CD4-positive, alpha-beta T cell treated with Interleukin-1 beta for 1 hour (primary cell): ENCODE measurements around the gene ITPRID2.
"Not testable (repeated sequence)": the region's sequence is repeated elsewhere in the genome, so short reads cannot be mapped to it uniquely, and the experiment has no call there.

Experiments
- DNase-seq, 2 donors: peaks; one replicate each; pipeline ENCODE4 v3.0.0-alpha.2; 2020 to 2022

Gene ITPRID2

GRCh38 chr2:181916726-181917718, 25.5 kb downstream of the ITPRID2 start:
- no peak for DNase-seq

- no peak for DNase-seq
Measured at GRCh38 chr2:181918188-181918587, 26.7 kb downstream of the ITPRID2 start.

GRCh38 chr2:181923121-181923520, 31.6 kb downstream of the ITPRID2 start:
- DNase-seq, result no peak

- DNase-seq, result no peak
Measured at GRCh38 chr2:181924336-181924735, 32.8 kb downstream of the ITPRID2 start.

GRCh38 chr2:181934694-181935093, 43.2 kb downstream of the ITPRID2 start:
- no peak for DNase-seq

GRCh38 chr2:181937473-181937872, 45.9 kb downstream of the ITPRID2 start:
- DNase-seq, result peak in 1 of 2 donors; percentile 19

- no peak for DNase-seq
Measured at GRCh38 chr2:181943411-181944124, 52.0 kb downstream of the ITPRID2 start.

GRCh38 chr2:181944164-181944913, 52.8 kb downstream of the ITPRID2 start:
- no peak for DNase-seq

GRCh38 chr2:181944914-181945291, 53.4 kb downstream of the ITPRID2 start:
- DNase-seq, result no peak

GRCh38 chr2:181946444-181947127, 55.1 kb downstream of the ITPRID2 start:
- DNase-seq, result no peak

- DNase-seq, result no peak
Measured at GRCh38 chr2:181947273-181947672, 55.7 kb downstream of the ITPRID2 start.

- DNase-seq, result no peak
Measured at GRCh38 chr2:181948227-181948626, 56.7 kb downstream of the ITPRID2 start.

- no peak for DNase-seq
Measured at GRCh38 chr2:181949047-181949446, 57.5 kb downstream of the ITPRID2 start.

- DNase-seq, result no peak
Measured at GRCh38 chr2:181952404-181953226, 61.1 kb downstream of the ITPRID2 start.

GRCh38 chr2:181953881-181954537, 62.5 kb downstream of the ITPRID2 start:
- peak; percentile 49 to 58 for DNase-seq

GRCh38 chr2:181954538-181954883, 63.0 kb downstream of the ITPRID2 start:
- DNase-seq, result no peak

GRCh38 chr2:181955010-181955409, 63.5 kb downstream of the ITPRID2 start:
- no peak for DNase-seq

- not testable (repeated sequence) for DNase-seq
Measured at GRCh38 chr2:181955866-181956265, 64.3 kb downstream of the ITPRID2 start.

- no peak for DNase-seq
Measured at GRCh38 chr2:181957668-181958067, 66.1 kb downstream of the ITPRID2 start.

- DNase-seq, result no peak
Measured at GRCh38 chr2:181958726-181959125, 67.2 kb downstream of the ITPRID2 start.

- no peak for DNase-seq
Measured at GRCh38 chr2:181959508-181959907, 68.0 kb downstream of the ITPRID2 start.
